ENCODE data around the gene PLAAT4.

Gene PLAAT4
- 65.3 to 99.3 (median 78.5) reads per million in 4 donors for total RNA-seq

DNA sequence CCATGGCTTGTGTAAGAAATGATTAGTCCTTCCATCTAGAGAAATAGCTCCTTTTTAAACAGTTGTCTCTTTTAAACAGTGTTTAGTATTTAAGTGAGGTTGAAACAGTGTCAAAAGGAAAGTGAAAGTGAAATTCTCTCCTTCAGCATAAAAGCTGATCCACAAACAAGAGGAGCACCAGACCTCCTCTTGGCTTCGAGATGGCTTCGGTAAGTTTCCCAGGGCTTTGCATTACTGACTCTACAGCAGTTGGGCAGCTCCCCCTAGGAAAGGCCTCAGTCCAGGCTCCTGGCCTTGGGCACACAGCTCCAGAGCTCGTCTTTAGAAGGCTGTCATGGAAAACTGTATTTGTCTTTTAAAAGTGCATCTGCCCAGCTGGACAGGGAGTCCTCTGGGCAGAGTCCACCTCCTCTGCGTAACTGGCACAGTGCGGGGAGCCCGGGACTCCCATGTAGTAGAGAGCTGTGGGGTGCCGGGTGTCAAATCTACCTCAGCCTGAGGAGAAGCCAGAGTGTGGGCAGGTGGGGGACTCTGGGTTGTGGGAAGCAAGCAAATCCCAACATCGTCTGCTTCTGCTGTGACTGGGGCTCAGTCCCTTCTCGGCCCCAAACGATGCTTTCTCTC, at the start of gene PLAAT4:
PLAAT4 (plus strand) TSS at position 140 of the 624 bp plus-strand sequence; CDS start at position 201, 61 bp downstream.
- peak in 4 of 5 donors; percentile 26 to 71 (median 36) for DNase-seq

- no peak for DNase-seq
Observed at GRCh38 chr11:63488789-63489188, 47.8 kb upstream of the PLAAT4 start.

- DNase-seq = no peak
Observed at GRCh38 chr11:63489879-63490278, 46.7 kb upstream of the PLAAT4 start.

DNA sequence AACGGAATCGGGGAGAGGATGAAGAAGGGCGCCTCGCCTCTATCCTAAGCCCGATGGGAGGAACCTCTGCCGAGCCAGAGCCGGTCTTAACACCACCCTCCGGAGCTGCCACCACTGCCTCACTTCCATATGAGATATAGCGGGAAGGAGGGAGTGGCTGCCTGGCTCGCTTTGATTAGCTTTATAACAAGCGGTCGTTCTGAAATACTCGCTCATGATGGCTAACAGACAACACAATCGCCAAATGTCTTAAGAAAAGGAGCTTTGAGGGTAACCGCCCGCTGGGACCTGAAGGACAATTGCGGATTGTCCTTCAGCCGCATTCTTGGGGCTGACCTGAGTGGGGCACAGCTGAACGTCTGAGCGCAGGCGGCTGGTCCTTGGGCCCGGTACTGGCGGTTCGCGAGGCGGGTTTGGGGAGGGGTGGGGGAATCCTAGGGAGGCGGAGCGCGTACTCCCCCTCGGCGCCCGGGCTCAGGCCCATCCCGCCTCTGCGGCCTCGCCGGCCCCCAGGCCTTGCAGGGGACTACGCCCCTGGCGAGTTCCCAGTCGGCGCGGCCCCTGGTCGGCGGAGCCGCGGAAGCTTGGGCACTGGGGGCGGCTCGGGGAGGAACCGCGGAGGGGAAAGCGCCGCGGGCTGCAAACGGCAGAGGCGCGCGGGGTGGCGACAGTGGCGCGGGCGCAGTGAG, 45.9 kb upstream of the PLAAT4 start, which contains the start of gene PLAAT5:
PLAAT5 (minus strand) TSS at position 617 of the 689 bp plus-strand sequence; CDS start at position 484, 133 bp downstream.
- peak in 1 of 5 donors; percentile 6 for DNase-seq

DNA sequence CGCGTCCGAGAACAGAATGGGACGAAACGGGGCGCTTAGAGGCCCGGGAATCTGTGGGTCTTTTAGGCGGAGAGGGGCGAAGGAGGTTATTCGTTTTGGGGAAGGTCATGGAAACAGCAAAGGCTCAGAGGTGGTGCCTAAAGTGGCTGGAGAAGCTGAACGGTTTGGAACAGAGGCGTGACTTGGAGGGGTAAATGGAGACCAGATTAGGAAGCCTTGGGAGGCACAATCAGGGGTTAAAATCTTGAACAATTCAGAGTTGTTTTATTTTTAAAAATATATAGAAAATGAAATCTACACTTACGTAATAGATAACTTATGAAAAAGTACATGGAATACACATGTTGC, 45.4 kb upstream of the PLAAT4 start:
- DNase-seq = no peak

DNA sequence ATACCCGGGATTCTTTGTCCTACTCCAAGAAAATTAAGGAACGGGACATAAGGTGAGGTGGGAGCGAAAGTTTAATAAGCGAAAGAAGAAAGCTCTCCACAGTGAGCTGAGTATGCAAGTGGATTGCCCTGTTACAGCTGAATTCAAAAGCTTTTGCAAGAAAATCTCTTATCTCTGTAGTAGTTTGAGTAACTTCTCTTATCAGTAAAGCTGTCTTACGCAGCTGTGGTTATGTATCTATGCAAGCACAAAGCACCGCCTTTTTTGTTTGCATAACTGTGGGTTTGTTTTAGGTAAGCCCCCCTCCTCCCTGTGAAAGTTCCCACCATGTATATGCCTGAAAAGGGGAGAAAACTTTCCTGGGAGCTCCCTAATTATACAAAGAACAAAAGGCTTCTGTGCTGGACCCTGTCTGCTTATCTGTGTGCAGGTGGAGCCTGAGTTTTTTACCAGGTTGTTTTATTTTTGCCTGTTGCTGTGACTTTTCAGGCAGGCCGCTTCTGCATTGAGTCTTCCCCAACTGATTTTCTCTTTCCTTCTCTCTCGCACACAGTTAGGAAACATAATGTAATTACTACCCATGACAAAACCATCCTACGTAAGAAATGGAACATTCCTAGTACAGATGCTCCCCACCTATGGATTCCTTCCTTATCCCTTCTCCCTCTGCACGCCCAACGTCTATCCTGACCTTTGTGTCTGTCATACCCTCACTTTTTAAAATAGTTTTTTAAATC, 44.8 kb upstream of the PLAAT4 start:
- no peak for DNase-seq

DNA sequence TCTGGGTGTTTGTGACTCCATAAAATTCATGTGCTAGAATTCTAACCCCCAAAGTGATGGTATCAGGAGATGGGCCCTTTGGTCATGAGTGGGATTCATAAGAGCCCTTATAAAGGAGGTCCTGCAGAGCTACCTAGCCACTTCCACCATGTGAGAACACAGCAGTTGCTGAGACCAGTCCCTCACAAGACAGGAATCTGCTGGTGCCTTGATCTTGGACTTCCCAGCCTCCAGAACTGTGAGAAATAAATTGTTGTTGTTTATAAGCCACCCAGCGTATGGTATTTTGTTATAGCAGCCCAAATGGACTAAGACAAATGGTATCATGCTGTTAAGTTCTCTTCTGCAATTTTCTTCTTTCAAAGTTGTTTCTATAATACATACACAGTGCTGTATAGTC, 44.2 kb upstream of the PLAAT4 start:
- no peak for DNase-seq

GRCh38 chr11:63493127-63493526, 43.5 kb upstream of the PLAAT4 start:
- no peak for DNase-seq

- DNase-seq = no peak
Observed at GRCh38 chr11:63494975-63495374, 41.6 kb upstream of the PLAAT4 start.

- no peak for DNase-seq
Observed at GRCh38 chr11:63499874-63500273, 36.7 kb upstream of the PLAAT4 start.

DNA sequence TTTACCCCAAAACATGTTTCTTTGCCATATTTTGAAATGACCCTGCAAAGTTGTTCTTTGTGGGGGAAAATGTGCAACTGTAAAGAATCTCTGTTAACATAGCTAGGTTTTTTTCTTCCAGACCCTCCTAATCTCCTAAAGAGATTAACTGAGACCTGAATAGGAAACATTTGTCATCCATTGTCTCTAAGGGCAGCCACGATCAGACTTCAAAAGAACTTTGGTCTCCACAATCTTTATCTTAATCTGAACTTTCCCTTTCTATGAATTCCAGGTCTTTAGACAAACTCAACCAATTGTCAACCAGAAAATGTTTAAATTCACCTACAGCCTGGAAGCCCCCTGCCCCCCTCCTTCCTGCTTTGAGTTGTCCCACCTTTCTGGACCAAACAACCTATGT, 35.4 kb upstream of the PLAAT4 start:
- no peak for DNase-seq

- DNase-seq = no peak
Observed at GRCh38 chr11:63502252-63502820, 34.3 kb upstream of the PLAAT4 start.

DNA sequence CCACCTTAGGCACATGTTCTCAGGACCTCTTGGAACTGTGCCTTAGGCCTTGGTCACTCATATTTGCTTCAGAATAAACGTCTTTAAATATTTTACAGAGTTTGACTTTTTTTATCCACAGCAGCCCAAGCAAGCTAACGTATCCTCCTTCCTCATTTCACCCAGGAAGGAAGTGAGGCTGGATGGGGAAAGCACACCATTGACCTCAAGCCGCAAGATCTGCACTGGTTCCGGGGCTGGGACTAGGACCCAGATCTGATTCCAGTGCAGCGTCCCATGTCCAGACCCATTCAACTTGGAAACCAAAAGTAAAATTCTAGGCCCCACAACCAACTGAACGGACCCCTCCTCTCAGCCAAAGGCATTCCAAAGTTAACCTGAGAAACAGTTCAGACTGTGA, 33.1 kb upstream of the PLAAT4 start:
- no peak for DNase-seq

GRCh38 chr11:63504054-63504453, 32.6 kb upstream of the PLAAT4 start:
- DNase-seq = no peak

DNA sequence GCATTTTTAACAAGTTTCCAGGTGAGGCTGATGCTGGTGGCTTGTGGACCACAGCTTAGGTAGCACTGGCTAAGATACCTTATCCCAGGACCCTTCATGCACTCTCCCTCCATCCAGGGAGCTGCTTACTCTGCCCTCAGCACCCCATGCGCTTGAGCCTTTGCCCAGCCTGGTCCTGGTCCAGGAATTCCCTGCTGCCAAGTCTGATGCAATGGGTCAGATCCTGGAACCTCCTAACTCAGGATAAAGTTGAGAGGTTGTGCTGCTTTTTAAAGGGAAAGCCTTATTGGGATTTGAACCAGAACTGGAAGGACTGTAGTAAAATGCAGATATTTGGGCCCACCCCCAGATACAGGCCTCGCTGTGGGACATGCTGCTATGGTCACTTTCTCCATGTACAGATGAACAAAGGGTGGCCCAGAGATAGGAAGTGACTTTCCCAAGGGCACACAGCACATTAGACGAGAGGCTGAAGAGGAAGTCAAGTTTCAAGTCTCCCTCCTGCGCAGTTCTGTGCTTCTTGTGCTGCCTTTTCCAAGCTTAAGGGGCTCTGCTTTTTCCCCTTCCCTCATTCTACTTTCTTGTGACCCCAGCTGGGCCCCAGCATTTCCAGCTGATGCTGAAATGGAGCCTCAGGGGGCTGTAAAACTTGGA, 31.5 kb upstream of the PLAAT4 start:
- DNase-seq = no peak

DNA sequence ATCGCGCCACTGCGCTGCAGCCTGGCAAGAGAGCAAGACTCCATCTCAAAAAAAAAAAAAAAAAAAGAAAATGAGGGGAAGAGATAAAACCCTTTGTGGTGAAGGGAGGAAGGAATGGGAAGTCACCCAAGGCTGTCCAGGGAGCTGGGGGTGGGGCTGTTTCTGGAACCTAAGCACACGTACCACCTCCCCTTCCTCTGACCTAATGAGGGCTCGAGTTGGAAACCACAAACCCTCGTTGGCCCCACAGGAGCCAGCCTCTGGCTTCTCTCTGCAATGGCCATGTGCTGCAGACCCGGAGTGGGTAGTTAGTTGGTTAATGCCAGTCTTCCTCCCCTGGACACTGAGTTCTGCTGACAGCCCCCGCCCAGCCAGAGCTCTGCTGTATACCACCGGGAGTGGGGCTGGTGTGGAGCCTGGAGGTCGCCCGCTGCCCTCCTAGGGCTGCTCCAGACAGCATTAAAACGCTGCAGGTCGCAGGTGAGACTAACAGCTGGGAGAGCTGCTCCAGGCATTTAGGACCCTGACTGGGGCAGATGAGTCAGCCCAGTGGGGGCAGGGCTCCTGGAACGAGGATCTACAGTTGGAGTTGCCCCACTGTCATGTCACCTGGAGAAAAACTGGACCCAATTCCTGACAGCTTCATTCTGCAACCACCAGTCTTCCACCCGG, 30.6 kb upstream of the PLAAT4 start, which contains the start of gene LGALS12:
LGALS12 (plus strand) TSS at position 228 of the 672 bp plus-strand sequence; CDS start at position 603, 375 bp downstream.
- DNase-seq = no peak

DNA sequence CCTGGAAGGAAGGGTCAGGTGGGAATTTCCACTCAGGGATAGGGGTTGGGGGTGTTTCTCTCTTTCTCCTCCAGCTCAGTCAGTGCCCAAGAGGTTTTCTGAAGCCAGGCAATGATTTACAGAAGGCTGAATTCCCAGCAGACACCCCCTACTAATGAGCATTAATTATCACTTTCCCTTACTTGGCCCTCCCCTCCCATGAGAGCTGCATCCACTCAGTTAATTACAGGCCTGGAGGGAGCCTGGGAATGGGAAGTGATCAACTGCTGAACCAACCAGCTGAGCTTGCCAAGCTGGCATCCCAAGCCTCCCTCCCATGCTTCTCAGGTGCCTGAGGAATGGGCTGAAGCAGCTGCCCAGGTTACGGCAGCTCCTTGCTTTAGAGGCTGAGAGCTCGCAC, 29.7 kb upstream of the PLAAT4 start:
- no peak for DNase-seq

DNA sequence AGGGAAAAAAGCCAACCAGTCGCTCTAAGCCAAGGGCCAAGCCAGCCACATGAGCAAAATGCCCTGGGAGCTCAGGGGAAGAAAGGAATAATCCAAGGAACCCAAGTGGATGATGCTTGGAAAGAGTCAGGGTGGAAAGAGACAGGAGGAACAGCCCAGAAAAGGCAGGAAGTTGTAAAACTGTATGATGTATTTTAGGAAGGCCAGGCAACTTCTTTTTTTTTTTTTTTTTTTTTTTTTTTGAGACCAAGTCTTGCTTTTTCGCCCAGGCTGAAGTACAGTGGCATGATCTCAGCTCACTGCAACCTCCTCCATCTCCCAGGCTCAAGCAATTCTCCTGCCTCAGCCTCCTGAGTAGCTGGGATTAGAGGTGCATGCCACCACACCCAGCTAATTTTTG, 29.1 kb upstream of the PLAAT4 start:
- DNase-seq = no peak

GRCh38 chr11:63508009-63508408, 28.6 kb upstream of the PLAAT4 start:
- DNase-seq = peak in 1 of 5 donors; percentile 7

DNA sequence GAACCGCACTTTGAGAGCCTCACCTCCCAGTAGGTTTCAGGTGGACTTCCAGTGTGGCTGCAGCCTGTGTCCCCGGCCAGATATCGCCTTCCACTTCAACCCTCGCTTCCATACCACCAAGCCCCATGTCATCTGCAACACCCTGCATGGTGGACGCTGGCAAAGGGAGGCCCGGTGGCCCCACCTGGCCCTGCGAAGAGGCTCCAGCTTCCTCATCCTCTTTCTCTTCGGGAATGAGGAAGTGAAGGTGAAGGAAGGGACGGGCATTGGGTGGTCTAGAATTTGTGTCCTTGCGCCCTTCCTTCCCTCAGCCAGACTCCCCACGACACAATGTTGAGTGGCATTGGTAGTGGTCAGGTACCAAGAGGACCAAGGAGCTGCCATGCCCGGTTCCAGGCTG, 27.9 kb upstream of the PLAAT4 start:
- DNase-seq = no peak

- no peak for DNase-seq
Observed at GRCh38 chr11:63510360-63511047, 26.1 kb upstream of the PLAAT4 start.
